GM12872 (cell line): Measurements from ENCODE around the gene NOCT.

Source experiments
- TF ChIP-seq, protein P1 (sequence below): IDR thresholded peaks from 3 replicates; pipeline ENCODE4 v1.5.1; 2011; ENCODE audit warnings: low read depth, mild to moderate bottlenecking, low read length, moderate library complexity; ENCODE audit not compliant: insufficient read depth

The NOCT gene

DNA sequence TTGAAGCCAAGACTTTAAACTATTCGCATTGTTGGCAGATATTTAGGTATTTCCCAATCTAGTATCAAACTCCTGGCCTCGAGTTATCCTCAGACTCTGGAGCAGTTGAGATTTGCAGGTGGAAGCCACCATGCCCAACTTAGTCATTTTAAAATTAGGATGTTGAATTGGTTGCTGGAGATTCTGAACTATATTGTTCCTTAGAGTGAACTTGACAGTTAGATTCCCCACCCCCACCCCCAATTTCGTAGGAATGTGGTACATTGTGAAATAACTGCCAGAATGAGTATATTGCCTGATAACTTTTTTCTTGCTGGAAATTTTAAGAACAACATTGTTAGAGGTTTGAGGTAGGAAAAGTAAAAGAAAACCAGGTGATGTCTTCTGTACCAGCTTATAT, 2.3 kb downstream of the NOCT start:
- TF ChIP-seq, protein P1, sequence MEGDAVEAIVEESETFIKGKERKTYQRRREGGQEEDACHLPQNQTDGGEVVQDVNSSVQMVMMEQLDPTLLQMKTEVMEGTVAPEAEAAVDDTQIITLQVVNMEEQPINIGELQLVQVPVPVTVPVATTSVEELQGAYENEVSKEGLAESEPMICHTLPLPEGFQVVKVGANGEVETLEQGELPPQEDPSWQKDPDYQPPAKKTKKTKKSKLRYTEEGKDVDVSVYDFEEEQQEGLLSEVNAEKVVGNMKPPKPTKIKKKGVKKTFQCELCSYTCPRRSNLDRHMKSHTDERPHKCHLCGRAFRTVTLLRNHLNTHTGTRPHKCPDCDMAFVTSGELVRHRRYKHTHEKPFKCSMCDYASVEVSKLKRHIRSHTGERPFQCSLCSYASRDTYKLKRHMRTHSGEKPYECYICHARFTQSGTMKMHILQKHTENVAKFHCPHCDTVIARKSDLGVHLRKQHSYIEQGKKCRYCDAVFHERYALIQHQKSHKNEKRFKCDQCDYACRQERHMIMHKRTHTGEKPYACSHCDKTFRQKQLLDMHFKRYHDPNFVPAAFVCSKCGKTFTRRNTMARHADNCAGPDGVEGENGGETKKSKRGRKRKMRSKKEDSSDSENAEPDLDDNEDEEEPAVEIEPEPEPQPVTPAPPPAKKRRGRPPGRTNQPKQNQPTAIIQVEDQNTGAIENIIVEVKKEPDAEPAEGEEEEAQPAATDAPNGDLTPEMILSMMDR = no peak

DNA sequence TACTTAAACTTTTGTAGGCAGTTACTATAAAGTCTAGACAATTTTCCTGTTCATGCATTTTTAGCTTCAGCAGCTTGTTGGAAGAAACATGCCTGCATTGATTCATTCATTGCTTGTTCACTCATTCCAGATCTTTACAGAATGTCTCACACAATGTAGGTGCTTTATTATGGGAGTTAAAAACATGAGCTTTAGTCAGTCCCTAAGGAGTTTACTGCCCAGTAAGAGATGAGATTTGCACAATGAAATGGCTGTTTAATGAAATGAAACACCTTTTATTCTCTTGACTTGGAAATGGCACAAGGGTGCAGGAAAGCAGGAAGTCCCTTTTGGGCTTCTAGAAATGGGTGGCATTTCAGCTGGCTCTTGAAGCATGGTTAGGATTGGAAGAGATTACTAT, 2.9 kb downstream of the NOCT start:
- TF ChIP-seq, protein P1 = no peak

DNA sequence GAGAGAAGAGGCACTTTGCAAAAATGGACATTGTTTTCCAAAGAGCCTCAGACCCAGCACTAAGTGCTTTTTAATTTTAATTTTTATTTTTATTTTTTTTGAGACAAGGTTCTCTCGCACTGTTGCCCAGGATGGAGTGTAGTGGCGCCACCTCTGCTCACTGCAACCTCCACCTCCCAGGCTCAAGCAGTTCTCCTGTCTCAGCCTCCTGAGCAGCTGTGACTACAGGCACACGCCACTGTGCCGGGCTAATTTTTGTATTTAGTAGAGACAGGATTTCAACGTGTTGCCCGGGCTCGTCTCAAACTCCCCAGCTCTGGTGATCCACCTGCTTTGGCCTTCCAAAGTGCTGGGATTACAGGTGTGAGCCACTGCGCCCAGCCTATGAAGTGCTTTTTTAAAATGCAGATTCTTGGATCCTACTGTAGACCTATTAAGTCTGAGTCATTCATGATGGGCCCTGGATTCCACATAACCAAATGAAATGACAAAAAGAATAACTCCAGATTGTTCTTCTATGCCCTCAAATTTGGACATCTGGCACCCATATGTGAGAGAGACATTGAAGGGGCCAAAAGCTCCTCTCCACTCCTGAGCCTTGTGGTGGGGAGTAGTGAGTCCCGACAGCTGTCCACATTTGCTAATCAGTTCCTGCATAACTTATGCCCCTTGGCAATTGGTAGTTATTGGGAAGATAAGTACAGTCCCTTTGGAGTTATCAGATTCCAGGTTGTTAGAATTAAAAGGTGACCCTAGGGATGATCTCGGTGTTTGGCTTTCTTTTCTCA, 3.6 kb downstream of the NOCT start:
- TF ChIP-seq, protein P1 = no peak

DNA sequence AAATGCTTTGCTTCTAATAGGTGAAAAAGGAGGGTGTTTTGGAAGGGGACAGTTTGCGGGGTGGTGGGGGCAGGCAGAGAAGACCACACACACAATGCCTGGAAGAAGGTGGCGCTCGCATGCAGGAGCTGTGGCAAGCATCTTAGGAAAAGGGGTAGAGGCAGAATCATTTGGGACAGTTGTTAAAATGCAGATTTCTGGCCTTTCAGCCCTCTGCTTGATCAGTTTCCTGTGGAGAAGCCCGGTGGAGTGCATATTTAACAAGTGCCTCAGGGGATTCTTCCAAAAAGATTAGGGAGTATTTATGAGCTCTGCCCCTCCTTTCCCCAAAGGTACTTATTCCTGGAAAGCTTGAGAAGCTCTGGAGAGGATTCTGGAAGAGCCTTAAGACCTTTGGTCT, 4.8 kb downstream of the NOCT start:
- TF ChIP-seq, protein P1 = no peak

DNA sequence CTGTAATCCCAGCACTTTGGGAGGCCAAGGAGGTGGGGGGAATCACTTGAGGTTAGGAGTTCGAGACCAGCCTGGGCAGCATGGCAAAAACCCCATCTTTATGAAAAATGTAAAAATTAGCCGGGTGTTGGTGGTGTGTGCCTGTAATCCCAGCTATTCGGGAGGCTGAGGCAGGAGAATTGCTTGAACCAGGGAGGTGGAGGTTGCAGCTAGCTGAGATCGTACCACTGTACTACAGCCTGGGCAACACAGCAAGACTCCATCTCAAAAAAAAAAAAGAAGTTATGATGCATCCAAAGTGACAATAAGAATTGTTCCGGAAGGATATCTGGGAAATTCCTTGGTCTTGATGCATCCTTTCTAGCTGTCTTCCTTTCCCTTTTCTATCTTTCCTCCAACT, 7.3 kb downstream of the NOCT start:
- TF ChIP-seq, protein P1 = no peak

- TF ChIP-seq, protein P1 = no peak
Observed at GRCh38 chr4:139024686-139025085, 9.1 kb downstream of the NOCT start.

- TF ChIP-seq, protein P1 = no peak
Observed at GRCh38 chr4:139025841-139026240, 10.3 kb downstream of the NOCT start.
